Measurements from ENCODE around the gene ELOA. TPM values are rescaled to one million over a fixed set of nuclear protein-coding genes. Genes with fewer than 3 reads are reported as not detected.
A peak's percentile ranks its signal among the peaks of the same experiment; 100 is the strongest.

Gene ELOA
- total and polyA plus RNA-seq, 4 donors: 24.0 to 65.0 (median 31.8) TPM

GRCh38 chr1:23745515-23745914 is 2.2 kb downstream of the ELOA start:
- H3K4me1 ChIP-seq (ENCODE audit: control insufficient read depth in 5 of 5, insufficient read depth in 5 of 5, low read length in 5 of 5): peaks cover 0 to 21% (median 7%) of the 10 kb centered on the region in 5 donors
- TF ChIP-seq CTCF (IDR thresholded peaks at IDR 0.05; ENCODE audit: control extremely low read depth, extremely low read depth): no peak
- H3K4me3 ChIP-seq: no peak overlapping the region
- 41 to 71% methylated on average over 1 of the region's 1 CpG for WGBS, 2 donors
- no peak overlapping the region for H3K27ac ChIP-seq (ENCODE audit: low read depth in 1 of 2, low read length in 1 of 2)
- DNase-seq (peak in 1 of 3 donors; percentile 39), ATAC-seq (ENCODE audit: insufficient read depth, low FRiP score) (no peak)
- no peak overlapping the region for H3K9ac ChIP-seq (ENCODE audit: insufficient read depth in 1 of 2, low read length in 2 of 2)
- H3K27me3 ChIP-seq (ENCODE audit: control insufficient read depth in 3 of 3, insufficient read depth in 3 of 3, low read length in 2 of 3): no peaks in the 10 kb centered on the region
- peaks cover 0 to 12% (median 7%) of the 10 kb centered on the region in 4 donors for H3K36me3 ChIP-seq (ENCODE audit: control insufficient read depth in 4 of 4, insufficient read depth in 4 of 4, low read length in 4 of 4)
- no peaks in the 10 kb centered on the region for H3K9me3 ChIP-seq (ENCODE audit: control insufficient read depth in 4 of 4, insufficient read depth in 3 of 4, low read length in 3 of 4)

GRCh38 chr1:23748016-23748415 is 4.7 kb downstream of the ELOA start:
- ATAC-seq (ENCODE audit: insufficient read depth, low FRiP score) (no peak), DNase-seq (no peak)
- WGBS, 2 donors: 58 to 65% methylated on average over 3 of the region's 3 CpGs
- TF ChIP-seq CTCF (IDR thresholded peaks at IDR 0.05; ENCODE audit: control extremely low read depth, extremely low read depth): no peak
- Histone ChIP-seq H3K4me1 (ENCODE audit: control insufficient read depth in 5 of 5, insufficient read depth in 5 of 5, low read length in 5 of 5) (peaks cover 0 to 13% (median 5%) of the 10 kb centered on the region in 5 donors), H3K27ac (ENCODE audit: low read depth in 1 of 2, low read length in 1 of 2) (no peak overlapping the region), H3K9ac (ENCODE audit: insufficient read depth in 1 of 2, low read length in 2 of 2) (no peak overlapping the region), H3K9me3 (ENCODE audit: control insufficient read depth in 4 of 4, insufficient read depth in 3 of 4, low read length in 3 of 4) (no peaks in the 10 kb centered on the region), H3K36me3 (ENCODE audit: control insufficient read depth in 4 of 4, insufficient read depth in 4 of 4, low read length in 4 of 4) (peaks cover 21 to 37% (median 26%) of the 10 kb centered on the region in 4 donors), H3K4me3 (no peak overlapping the region), H3K27me3 (ENCODE audit: control insufficient read depth in 3 of 3, insufficient read depth in 3 of 3, low read length in 2 of 3) (no peaks in the 10 kb centered on the region)

GRCh38 chr1:23751050-23751814 is 8.0 kb downstream of the ELOA start:
- peak; percentile 27 to 68 (median 62) for DNase-seq
- no peaks in the 10 kb centered on the region for H3K27me3 ChIP-seq (ENCODE audit: control insufficient read depth in 3 of 3, insufficient read depth in 3 of 3, low read length in 2 of 3)
- WGBS, 2 donors: 65 to 78% methylated on average over 11 of the region's 11 CpGs
- no peak for ATAC-seq (ENCODE audit: insufficient read depth, low FRiP score)
- H3K27ac ChIP-seq (ENCODE audit: low read depth in 1 of 2, low read length in 1 of 2): no peak overlapping the region
- TF ChIP-seq CTCF (IDR thresholded peaks at IDR 0.05; ENCODE audit: control extremely low read depth, extremely low read depth): no peak
- H3K9me3 ChIP-seq (ENCODE audit: control insufficient read depth in 4 of 4, insufficient read depth in 3 of 4, low read length in 3 of 4): no peaks in the 10 kb centered on the region
- peaks cover 44 to 67% (median 48%) of the 10 kb centered on the region in 4 donors for H3K36me3 ChIP-seq (ENCODE audit: control insufficient read depth in 4 of 4, insufficient read depth in 4 of 4, low read length in 4 of 4)
- no peak overlapping the region for H3K9ac ChIP-seq (ENCODE audit: insufficient read depth in 1 of 2, low read length in 2 of 2)
- H3K4me3 ChIP-seq: no peak overlapping the region
- no peaks in the 10 kb centered on the region for H3K4me1 ChIP-seq (ENCODE audit: control insufficient read depth in 5 of 5, insufficient read depth in 5 of 5, low read length in 5 of 5)

Data from lung (tissue), 12 donors.